Endothelial cell of umbilical vein (primary cell): Measurements from ENCODE around the gene SLC34A1. TPM values are rescaled to one million over a fixed set of nuclear protein-coding genes. Genes with fewer than 3 reads are reported as not detected.

ENCODE experiments used
- BruUV-seq: library from RNA; stranded (reverse); fragments of 400-500 nt; replicated peaks from 2 replicates; lab custom pipeline; 2021; lab: Mats Ljungman, UMichigan
- CTCF ChIA-PET: fragments of 300-600, 350-600 bp; sonication (Branson Sonifier 250); formaldehyde crosslinking; loops from one replicate; lab custom pipeline; 2021; ENCODE audit warnings: antibody characterized with exemption, inconsistent platforms; lab: Charles Lee
- POLR2A ChIA-PET: fragments of 300-600, 350-600 bp; sonication (Branson Sonifier 250); formaldehyde crosslinking; loops from one replicate; lab custom pipeline; 2021; ENCODE audit warnings: antibody characterized with exemption, inconsistent platforms; lab: Charles Lee
- DNase-seq: peaks from one replicate; pipeline ENCODE4 v3.0.0-alpha.2; 2011; ENCODE audit warnings: low read depth, low spot score
- FAIRE-seq: peaks from 2 replicates; lab custom pipeline; 2011; peaks lifted over from hg19 to GRCh38; lab: Jason Lieb, UNC
- H2AFZ ChIP-seq: 2 replicates; pipeline ENCODE4 v1.6.0; 2012; ENCODE audit warnings: low read depth, low read length, control low read depth, inconsistent platforms
- H3K27ac ChIP-seq: 2 replicates; pipeline ENCODE4 v1.5.1; 2011; ENCODE audit warnings: low read depth, mild to moderate bottlenecking, control low read depth, low read length, moderate library complexity; ENCODE audit not compliant: insufficient read depth
- H3K27me3 ChIP-seq, 2 experiments: 2 replicates each; pipeline versions ENCODE4 v1.6.0 to v1.6.1; 2011; ENCODE audit warnings: low read length in 2 of 2, mixed read lengths in 1 of 2; ENCODE audit not compliant: control insufficient read depth in 2 of 2, insufficient read depth in 2 of 2
- H3K36me3 ChIP-seq, 2 experiments: 2 replicates in 1 of 2; 3 replicates in 1 of 2; pipeline ENCODE4 v1.5.1; 2011; ENCODE audit warnings: low read length in 2 of 2, mild to moderate bottlenecking in 1 of 2, moderate library complexity in 1 of 2; ENCODE audit not compliant: control insufficient read depth in 2 of 2, insufficient read depth in 2 of 2; ENCODE audit errors: extremely low read depth in 1 of 2
- H3K4me1 ChIP-seq: 3 replicates; pipeline ENCODE4 v1.5.1; 2011; ENCODE audit warnings: mild to moderate bottlenecking, low read length; ENCODE audit not compliant: control insufficient read depth, insufficient read depth; ENCODE audit errors: extremely low read depth
- H3K4me2 ChIP-seq: 2 replicates; pipeline ENCODE4 v1.6.1; 2011; ENCODE audit warnings: low read length, control low read depth, mixed read lengths; ENCODE audit not compliant: insufficient read depth
- H3K4me3 ChIP-seq, 3 experiments: fragments of 200-600 bp in 1 of 3; sonication (generic), shearing (Covaris generic) in 1 of 3; replicated peaks in 1 of 3; 2 replicates each; pipeline ENCODE4 v1.5.1; 2011 to 2016; ENCODE audit warnings: control low read depth in 3 of 3, low read length in 3 of 3, mild to moderate bottlenecking in 2 of 3, inconsistent platforms in 1 of 3, low read depth in 1 of 3, moderate library complexity in 1 of 3; ENCODE audit not compliant: insufficient read depth in 1 of 3
- H3K79me2 ChIP-seq: 2 replicates; pipeline ENCODE4 v1.6.0; 2012; ENCODE audit warnings: low read length, inconsistent platforms; ENCODE audit not compliant: control insufficient read depth, insufficient read depth
- H3K9ac ChIP-seq: replicated peaks from 2 replicates; pipeline ENCODE3; 2011; ENCODE audit warnings: low read length, control low read depth; ENCODE audit not compliant: insufficient read depth; ENCODE audit errors: extremely low read depth
- H3K9me1 ChIP-seq: replicated peaks from 3 replicates; pipeline ENCODE4 v1.6.0; 2011; ENCODE audit warnings: mild to moderate bottlenecking, low read length; ENCODE audit not compliant: control insufficient read depth, insufficient read depth; ENCODE audit errors: extremely low read depth
- H3K9me3 ChIP-seq: replicated peaks from 2 replicates; pipeline ENCODE4 v1.5.1; 2012; ENCODE audit warnings: low read length, inconsistent platforms; ENCODE audit not compliant: control insufficient read depth, insufficient read depth
- H4K20me1 ChIP-seq: replicated peaks from 2 replicates; pipeline ENCODE3; 2011; ENCODE audit warnings: mild to moderate bottlenecking, low read length; ENCODE audit not compliant: control insufficient read depth, insufficient read depth; ENCODE audit errors: extremely low read depth
- EZH2 ChIP-seq: IDR thresholded peaks from 2 replicates; pipeline ENCODE4 v1.6.1; 2012; ENCODE audit warnings: borderline replicate concordance, low read depth, mild to moderate bottlenecking, moderate library complexity, low read length, inconsistent platforms; ENCODE audit not compliant: severe bottlenecking
- GATA2 ChIP-seq: IDR thresholded peaks from 2 replicates; pipeline ENCODE4 v1.7.0; 2011; ENCODE audit warnings: low read depth, mild to moderate bottlenecking, moderate library complexity, mixed read lengths, low read length; ENCODE audit not compliant: insufficient read length, insufficient read depth
- JUN ChIP-seq: IDR thresholded peaks from 2 replicates; pipeline ENCODE4 v1.6.1; 2011; ENCODE audit warnings: borderline replicate concordance, low read depth; ENCODE audit not compliant: insufficient read length, insufficient read depth
- MAX ChIP-seq: IDR thresholded peaks from 2 replicates; pipeline ENCODE4 v1.6.1; 2011; ENCODE audit not compliant: insufficient read depth, insufficient read length
- MYC ChIP-seq: IDR thresholded peaks from one replicate; pipeline ENCODE4 v1.6.1; 2011; ENCODE audit warnings: mild to moderate bottlenecking, low read depth, low read length
- POLR2A ChIP-seq: IDR thresholded peaks from 2 replicates; pipeline ENCODE4 v1.6.1; 2012; ENCODE audit warnings: low read depth, mild to moderate bottlenecking, control low read depth, low read length
- POLR2AphosphoS5 ChIP-seq: IDR thresholded peaks from 2 replicates; pipeline ENCODE4 v1.6.1; 2012; ENCODE audit warnings: low read depth, mild to moderate bottlenecking, control low read depth, low read length, moderate library complexity; ENCODE audit not compliant: insufficient read depth
- dilution Hi-C: fragments of 300-500 bp; cut with MboI; formaldehyde crosslinking; loops from one replicate; pipeline ENCODE4 v1.15.0; 2019; ENCODE audit warnings: low sequenced_read_pairs; ENCODE audit not compliant: extremely low pct_ligation_motif_present
- intact Hi-C: fragments of 100-400 bp; cut with micrococcal nuclease; formaldehyde crosslinking; loops from one replicate; pipeline ENCODE4 v1.10.0; 2022
- polyA plus RNA-seq, 4 experiments: library from polyadenylated mRNA; depleted of rRNA in 3 of 4; stranded (reverse) in 3 of 4; unstranded in 1 of 4; fragments of >200 nt; gene quantifications; 2 replicates each; pipeline versions ENCODE4 v1.2.1 to v1.2.3, GENCODE V29; 2011 to 2012; ENCODE audit warnings: missing spikeins in 1 of 4
- total RNA-seq: library from RNA; stranded (reverse); gene quantifications from 2 replicates; pipeline ENCODE4 v1.2.3, GENCODE V29; 2021

SLC34A1 gene
- total and polyA plus RNA-seq, 2 donors (not counting 3 experiments of a cell fraction or from before 2014, with no cell fraction given), result not detected

- H3K9ac ChIP-seq, result peak within 1 kb of the TSS; percentile 89
- H2AFZ ChIP-seq, result peak within 1 kb of the TSS; percentile 91
- DNase-seq (peak; percentile 97), FAIRE-seq (peak; percentile 99)
- intact Hi-C loops (loop anchor here (1.0 to 2.0 kb wide), 4 partner anchors 19 to 39 kb away; no protein-coding TSS in a partner anchor), dilution Hi-C loops (no loop called here)
- H3K27ac ChIP-seq, result peak within 1 kb of the TSS; percentile 77
- H3K79me2 ChIP-seq, result peaks cover 40% of the 10 kb centered on the region
- BruUV-seq, result no TSS peak
- H3K4me1 ChIP-seq, result peaks cover 21% of the 10 kb centered on the region
- H3K4me2 ChIP-seq, result peak within 1 kb of the TSS; percentile 85
- TF ChIP-seq EZH2 (no peak), POLR2AphosphoS5 (peak; percentile 76), POLR2A (peak; percentile 77), MAX (peak; percentile 20), MYC (no peak), GATA2 (no peak), JUN (no peak)
- H3K36me3 ChIP-seq, result peaks cover 2% of the 10 kb centered on the region in 2 experiments
- H3K9me3 ChIP-seq, result no peaks in the 10 kb centered on the region
- H3K4me3 ChIP-seq, result peak within 1 kb of the TSS; percentile 29 to 95 (median 61)
- ChIA-PET CTCF (interaction anchor here (0.8 to 3.3 kb wide), 10 partner anchors 10 to 240 kb away, joined by 3 to 16 read pairs (median 6); no protein-coding TSS in a partner anchor), POLR2A (interaction anchor here (0.8 to 2.1 kb wide), 3 partner anchors 10 to 41 kb away, joined by 3 to 6 read pairs (median 4); no protein-coding TSS in a partner anchor)
- no peaks in the 10 kb centered on the region for H3K27me3 ChIP-seq
- H4K20me1 ChIP-seq, result no peaks in the 10 kb centered on the region
- H3K9me1 ChIP-seq, result no peaks in the 10 kb centered on the region
Observed at GRCh38 chr5:177351392-177352329, 32.6 kb upstream of the SLC34A1 start, which contains the start of gene LMAN2. TSS of gene LMAN2 (minus strand) at chr5:177351668. CDS start at chr5:177351647, 21 bp downstream.
